Activated CD4-positive, alpha-beta T cell treated with anti-CD3 and anti-CD28 coated beads for 4 hours (primary cell): Measurements from ENCODE around the gene PPP2R2D.

Experiments
- DNase-seq, 2 donors: peaks; one replicate each; pipeline ENCODE4 v3.0.0-alpha.2; 2020

The PPP2R2D gene

GRCh38 chr10:132003282-132003924 is 102.6 kb downstream of the PPP2R2D start:
- no peak for DNase-seq

DNA sequence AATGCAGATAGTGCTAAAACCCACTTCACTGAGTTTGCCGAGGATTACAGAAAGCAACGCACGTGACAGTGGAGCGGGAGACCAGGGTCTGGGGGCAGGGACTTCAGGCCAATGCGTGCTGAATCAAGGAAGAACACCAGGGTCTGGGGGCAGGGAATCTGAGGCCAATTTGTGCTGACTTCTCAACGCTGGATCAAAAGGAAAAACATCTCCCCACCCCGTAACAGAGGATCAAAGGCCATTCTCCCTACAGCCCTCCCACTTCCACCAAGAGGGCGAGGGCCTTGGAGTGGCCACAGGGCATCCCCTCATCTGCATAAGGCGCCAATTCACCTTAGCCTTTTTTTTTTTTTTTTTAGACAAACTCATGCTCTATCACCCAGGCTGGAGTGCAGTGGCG is 103.2 kb downstream of the PPP2R2D start:
- DNase-seq = no peak

GRCh38 chr10:132005147-132005546 is 104.3 kb downstream of the PPP2R2D start:
- DNase-seq = no peak

- no peak for DNase-seq
Observed at GRCh38 chr10:132006966-132007365, 106.2 kb downstream of the PPP2R2D start.

GRCh38 chr10:132007681-132008080 is 106.9 kb downstream of the PPP2R2D start:
- DNase-seq = no peak
